ENCODE data around the gene SLC39A3. TPM values are rescaled to one million over a fixed set of nuclear protein-coding genes. Genes with fewer than 3 reads are reported as not detected.
A peak's percentile ranks its signal among the peaks of the same experiment; 100 is the strongest.

Gene SLC39A3
- total and polyA plus RNA-seq, 10 of the 15 experiments (the other 5 are each of a cell fraction or from before 2014, with no cell fraction given), result 0.63 to 67.1 (median 51.2) TPM

DNA sequence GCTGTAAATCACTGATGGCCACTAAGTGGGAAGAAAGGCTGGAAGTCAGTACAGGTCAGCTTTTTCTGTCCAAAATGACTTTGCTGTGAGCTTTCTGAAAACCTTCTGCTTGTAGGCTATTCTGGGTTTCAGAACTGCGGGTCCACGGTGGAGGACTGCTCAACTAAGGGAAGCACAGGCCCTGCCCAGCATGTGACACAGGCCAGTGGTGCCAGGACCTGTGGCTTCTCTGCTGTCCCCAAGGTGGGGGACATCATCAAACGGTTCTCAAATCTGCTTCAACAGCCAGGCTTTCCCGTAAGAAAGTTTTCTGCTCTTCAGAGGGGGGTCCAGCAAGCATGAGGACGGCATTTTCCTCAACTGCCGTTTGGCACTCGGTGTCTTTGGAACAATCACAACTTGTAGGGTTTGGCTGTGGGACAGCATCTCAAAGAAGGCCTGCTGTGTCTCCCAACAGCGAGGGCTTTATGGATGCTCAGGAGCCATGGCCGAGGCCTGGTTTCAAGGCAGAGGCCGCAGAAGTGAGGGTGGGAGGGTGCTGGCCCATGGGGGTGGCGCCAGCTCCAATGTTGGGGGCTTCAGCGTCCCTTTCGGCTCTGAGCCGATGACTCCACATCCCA, 39.4 kb upstream of the SLC39A3 start (continued):
- TF ChIP-seq, protein P1, sequence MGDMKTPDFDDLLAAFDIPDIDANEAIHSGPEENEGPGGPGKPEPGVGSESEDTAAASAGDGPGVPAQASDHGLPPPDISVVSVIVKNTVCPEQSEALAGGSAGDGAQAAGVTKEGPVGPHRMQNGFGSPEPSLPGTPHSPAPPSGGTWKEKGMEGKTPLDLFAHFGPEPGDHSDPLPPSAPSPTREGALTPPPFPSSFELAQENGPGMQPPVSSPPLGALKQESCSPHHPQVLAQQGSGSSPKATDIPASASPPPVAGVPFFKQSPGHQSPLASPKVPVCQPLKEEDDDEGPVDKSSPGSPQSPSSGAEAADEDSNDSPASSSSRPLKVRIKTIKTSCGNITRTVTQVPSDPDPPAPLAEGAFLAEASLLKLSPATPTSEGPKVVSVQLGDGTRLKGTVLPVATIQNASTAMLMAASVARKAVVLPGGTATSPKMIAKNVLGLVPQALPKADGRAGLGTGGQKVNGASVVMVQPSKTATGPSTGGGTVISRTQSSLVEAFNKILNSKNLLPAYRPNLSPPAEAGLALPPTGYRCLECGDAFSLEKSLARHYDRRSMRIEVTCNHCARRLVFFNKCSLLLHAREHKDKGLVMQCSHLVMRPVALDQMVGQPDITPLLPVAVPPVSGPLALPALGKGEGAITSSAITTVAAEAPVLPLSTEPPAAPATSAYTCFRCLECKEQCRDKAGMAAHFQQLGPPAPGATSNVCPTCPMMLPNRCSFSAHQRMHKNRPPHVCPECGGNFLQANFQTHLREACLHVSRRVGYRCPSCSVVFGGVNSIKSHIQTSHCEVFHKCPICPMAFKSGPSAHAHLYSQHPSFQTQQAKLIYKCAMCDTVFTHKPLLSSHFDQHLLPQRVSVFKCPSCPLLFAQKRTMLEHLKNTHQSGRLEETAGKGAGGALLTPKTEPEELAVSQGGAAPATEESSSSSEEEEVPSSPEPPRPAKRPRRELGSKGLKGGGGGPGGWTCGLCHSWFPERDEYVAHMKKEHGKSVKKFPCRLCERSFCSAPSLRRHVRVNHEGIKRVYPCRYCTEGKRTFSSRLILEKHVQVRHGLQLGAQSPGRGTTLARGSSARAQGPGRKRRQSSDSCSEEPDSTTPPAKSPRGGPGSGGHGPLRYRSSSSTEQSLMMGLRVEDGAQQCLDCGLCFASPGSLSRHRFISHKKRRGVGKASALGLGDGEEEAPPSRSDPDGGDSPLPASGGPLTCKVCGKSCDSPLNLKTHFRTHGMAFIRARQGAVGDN (IDR thresholded peaks at IDR 0.05), result no peak
- no peak for TF ChIP-seq POU2F2 (IDR thresholded peaks at IDR 0.05; ENCODE audit: borderline replicate concordance, low read depth, low read length)

DNA sequence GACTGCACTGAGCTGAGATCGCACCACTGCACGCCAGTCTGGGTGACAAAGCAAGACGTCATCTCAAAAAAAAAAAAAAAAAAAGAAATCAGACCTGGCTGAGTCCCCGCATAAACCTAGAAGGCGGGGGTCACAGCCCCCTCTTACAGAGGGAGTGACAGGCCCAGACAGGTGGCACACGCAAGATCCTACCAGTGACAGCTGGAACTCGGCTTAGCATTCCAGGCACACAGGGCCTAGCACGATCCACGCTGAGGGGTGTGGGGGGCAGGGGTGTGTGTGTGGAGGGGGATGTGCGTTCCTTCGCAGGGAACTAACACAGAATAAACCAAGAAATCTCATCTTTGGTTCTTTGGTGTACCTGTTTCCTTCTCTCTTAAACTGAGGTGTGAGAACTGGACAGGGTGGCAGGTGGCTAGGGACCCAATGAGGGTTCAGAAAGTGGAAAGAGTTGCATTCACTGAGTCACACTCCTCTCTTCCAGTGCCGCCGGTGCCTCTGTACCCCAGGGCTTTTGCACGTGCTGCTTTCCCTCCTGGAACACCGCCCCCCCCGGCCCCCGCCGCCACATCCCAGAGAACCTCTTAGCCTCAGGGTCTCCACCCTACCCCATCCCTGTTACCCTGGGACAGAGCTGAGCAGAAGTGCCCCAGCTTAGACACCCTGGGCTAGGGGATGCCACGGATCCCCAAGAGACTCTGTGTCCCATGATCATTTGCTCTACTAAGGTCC, 38.3 kb upstream of the SLC39A3 start:
- DNase-seq (ENCODE audit: low read depth, low spot score) (no peak), ATAC-seq (no peak), FAIRE-seq (no peak)
- H3K4me2 ChIP-seq (ENCODE audit: control insufficient read depth, insufficient read depth), result 0 out of 2 replicates have a peak overlapping the region, but pooled peaks have one; percentile 14
- intact Hi-C loops (cut with micrococcal nuclease; ENCODE audit: unreplicated experiment), result no loop called here
- H3K9ac ChIP-seq (ENCODE audit: control insufficient read depth, insufficient read depth, low read length), result no peak overlapping the region
- no peak for TF ChIP-seq SMAD5 (IDR thresholded peaks at IDR 0.05; ENCODE audit: low read depth)
- TF ChIP-seq CHD1 (IDR thresholded peaks at IDR 0.05; ENCODE audit: low read depth, low read length), result no peak
- TF ChIP-seq CBX5 (IDR thresholded peaks at IDR 0.05; ENCODE audit: low read depth), result no peak
- no peak for TF ChIP-seq POLR2AphosphoS2 (IDR thresholded peaks at IDR 0.05; ENCODE audit: low read depth, low read length)
- no peak for TF ChIP-seq GABPA (IDR thresholded peaks at IDR 0.05; ENCODE audit: low read depth)
- no peak overlapping the region for H3K4me3 ChIP-seq
- POLR2A ChIA-PET, result interaction anchor here (0.5 kb wide), 1 partner anchor 308 kb away, joined by 3 read pairs; no protein-coding TSS in a partner anchor
- H3K79me2 ChIP-seq (ENCODE audit: control insufficient read depth, insufficient read depth, low read length), result peaks cover 89% of the 10 kb centered on the region
- BruUV-seq (replicated peaks), result no TSS peak
- CTCF ChIA-PET, result interaction anchor here (2.1 kb wide), 1 partner anchor 130 kb away, joined by 5 read pairs; no protein-coding TSS in a partner anchor
- H4K20me1 ChIP-seq (ENCODE audit: control insufficient read depth, insufficient read depth), result peaks cover 6% of the 10 kb centered on the region; the same call in 1 of the 2 replicates
- WGBS (ENCODE audit: insufficient coverage, insufficient replicate concordance, low lambda C conversion rate, missing lambda C conversion rate), result 79% methylated on average over 11 of the region's 19 CpGs
- H3K27ac ChIP-seq (ENCODE audit: control insufficient read depth, insufficient read depth), result no peak overlapping the region
- in situ Hi-C loops (cut with MboI), result no loop called here
- peaks cover 16% of the 10 kb centered on the region for H3K4me1 ChIP-seq (ENCODE audit: control insufficient read depth, insufficient read depth, low read length)
- SMC1A ChIA-PET (ENCODE audit: uncharacterized antibody, unreplicated experiment), result interaction anchor here (0.8 kb wide), 1 partner anchor 130 kb away, joined by 3 read pairs; no protein-coding TSS in a partner anchor
- RAD21 ChIA-PET (ENCODE audit: unreplicated experiment), result no interaction called here
- no peaks in the 10 kb centered on the region; the same call in 2 of the 3 replicates for H3K9me3 ChIP-seq (replicated peaks; ENCODE audit: control insufficient read depth, insufficient read depth, low read length)
- H2AFZ ChIP-seq (ENCODE audit: control insufficient read depth, low read depth, low read length), result no peak overlapping the region
- H3K27me3 ChIP-seq (replicated peaks in 1 of 2; ENCODE audit: control insufficient read depth in 2 of 2, insufficient read depth in 2 of 2, low read length in 1 of 2), result no peaks in the 10 kb centered on the region
- H3K36me3 ChIP-seq (ENCODE audit: control insufficient read depth in 2 of 2, insufficient read depth in 2 of 2, low read length in 1 of 2), result peaks cover 2 to 4% of the 10 kb centered on the region in 2 experiments; a peak in 2 of 4 replicates

All from GM12878 (cell line).